Measurements from ENCODE around the gene SPOCK1.

SPOCK1 gene

DNA sequence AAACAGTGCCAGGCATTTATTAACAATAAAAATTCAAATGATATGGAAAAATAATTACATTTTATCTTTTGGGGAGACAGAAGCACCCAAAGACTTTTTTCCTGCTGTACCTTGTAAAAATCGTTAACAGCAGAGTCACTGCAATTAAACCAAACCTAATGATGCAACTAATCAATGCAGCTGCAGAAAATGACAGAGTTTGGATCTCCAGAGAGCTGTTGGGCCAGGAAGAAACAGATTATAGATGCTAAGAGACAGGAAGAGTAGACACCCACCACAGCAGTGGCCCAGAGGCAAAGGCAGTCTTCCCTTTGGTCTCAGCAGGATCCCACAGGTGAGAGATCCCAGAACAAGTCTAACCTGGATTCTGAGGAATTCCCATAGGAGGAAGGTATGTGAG, 53.0 kb downstream of the SPOCK1 start:
- DNase-seq, result no peak

DNA sequence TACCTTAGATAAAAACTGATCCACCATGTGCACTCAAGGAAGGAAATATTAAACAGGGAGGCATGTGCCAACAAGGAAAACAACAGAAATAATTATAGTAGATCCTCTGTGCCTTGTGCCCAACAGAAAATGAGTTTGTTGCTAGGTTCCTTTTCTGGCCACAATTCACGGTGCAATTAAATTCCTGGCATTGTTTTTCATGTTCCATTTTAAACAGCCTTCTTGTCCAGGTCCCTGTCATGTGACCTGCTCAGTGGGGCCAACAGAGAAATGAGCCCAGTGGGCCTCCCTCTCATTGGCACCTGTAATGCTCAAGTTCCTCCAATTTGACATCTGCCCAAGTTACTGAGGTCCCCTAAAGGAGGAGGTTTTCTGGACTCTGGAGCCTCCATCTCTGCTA, 56.5 kb downstream of the SPOCK1 start:
- DNase-seq, result peak in 8 of 56 donors; percentile 2 to 35 (median 18)

DNA sequence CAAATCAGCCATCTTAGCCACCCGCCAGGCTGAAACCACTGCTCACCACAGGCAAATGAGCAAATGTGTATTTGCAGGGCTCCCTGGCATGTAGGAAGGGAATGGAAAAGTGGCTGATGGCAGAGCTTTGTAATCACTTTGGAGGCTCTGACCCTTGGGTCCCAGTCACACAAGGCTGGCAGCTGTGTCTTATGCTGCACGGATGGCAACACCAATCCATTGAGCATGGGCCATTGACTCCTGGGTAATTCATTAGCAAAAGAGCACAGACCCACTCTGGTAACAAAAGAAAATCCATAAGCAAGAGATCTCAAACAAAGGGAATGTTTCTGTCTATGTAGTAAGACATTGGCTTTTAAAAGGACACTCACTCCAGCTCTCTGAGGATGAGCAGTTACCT, 57.6 kb downstream of the SPOCK1 start:
- DNase-seq, result no peak

DNA sequence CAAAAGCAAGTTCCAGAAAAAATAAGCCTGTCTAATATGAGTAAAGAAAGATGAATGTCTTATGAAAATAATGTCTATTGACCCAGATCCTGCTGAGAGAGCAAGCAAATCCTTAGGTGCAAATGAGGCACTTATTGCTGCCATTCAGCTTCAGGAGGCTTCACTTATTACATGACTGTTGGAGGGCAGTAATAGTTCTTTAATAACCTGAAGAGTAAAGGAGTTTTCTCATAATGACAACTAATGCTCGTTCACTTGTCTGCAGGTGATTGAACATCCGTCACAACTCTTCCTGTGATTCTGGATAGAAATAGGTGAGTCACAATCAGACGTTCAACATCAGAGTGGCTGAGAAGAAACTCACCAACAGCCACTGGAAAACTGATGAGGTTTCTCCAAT, 58.3 kb downstream of the SPOCK1 start:
- no peak for DNase-seq

DNA sequence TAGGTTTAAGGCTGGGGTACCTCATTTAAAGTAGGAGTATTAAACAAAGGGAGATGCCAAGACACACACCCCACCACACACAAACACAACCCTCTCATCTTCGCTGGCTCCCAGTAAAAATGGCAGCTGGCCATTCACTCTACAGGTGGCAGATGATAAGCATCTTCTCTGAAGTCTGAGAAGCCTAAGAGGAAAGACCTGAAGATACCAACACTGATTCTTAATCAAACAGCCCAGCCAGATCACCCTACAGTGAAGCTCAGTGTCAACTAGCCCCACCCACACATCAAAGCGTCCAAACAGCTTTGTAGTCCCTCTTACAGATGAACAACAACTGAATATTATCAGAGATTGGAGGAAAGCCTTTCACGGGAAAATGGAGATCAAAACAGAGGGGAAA, 59.5 kb downstream of the SPOCK1 start:
- no peak for DNase-seq

DNA sequence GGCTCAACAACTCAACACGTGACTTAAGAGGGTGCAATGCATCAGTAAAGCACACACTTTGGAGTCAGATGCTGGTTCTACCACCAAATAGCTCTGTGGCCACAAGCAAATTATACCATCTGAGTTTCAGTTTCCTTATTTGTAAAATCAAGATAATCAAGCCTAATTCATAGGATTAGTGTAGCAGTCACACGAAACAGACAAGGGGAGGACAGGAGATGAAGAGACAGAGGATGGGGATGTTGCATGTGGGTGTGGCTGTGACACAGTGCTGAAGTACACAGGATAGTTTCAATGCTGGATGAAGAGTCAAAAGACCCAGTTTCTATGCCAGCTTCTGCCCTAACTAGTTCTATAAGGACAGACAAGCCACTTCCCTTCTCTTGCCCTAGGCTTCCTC, 60.2 kb downstream of the SPOCK1 start:
- no peak for DNase-seq

DNA sequence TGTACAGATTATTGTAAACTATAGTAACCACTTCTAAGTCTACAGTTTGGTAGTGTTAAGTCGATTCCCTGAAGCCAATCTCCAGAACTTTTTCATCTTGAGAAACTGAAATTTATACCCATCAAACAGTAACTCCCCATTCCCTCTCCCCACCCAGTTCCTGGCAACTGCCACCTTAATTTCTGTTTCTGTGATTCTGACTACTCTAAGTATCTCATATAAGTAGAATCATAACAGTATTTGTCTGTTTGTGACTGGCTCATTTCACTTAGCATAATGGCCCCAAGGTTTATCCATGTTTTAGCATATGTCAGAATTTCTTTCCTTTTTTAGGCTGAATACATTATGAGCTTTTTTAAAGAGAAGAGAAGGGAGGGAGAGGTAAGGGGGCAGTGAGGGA, 61.4 kb downstream of the SPOCK1 start:
- DNase-seq, result no peak

DNA sequence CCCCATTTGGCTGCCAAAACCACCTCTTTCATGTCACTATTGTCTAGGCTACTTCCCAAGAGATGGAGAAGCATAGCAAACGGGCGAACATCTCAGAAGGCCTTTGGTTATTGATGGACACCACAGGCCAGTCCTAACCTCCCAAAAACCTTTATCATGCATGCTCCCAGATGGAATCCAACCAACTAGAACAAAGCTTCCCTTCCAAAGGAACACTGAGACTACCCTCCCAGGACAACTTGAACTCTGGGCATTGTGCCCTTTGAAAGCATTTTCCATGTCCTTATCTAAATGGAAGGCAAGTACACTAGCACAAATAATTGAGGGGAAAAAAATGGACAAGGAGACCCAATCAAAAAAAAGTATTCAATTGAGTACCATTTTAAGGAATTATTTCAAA, 65.6 kb downstream of the SPOCK1 start:
- no peak for DNase-seq

DNA sequence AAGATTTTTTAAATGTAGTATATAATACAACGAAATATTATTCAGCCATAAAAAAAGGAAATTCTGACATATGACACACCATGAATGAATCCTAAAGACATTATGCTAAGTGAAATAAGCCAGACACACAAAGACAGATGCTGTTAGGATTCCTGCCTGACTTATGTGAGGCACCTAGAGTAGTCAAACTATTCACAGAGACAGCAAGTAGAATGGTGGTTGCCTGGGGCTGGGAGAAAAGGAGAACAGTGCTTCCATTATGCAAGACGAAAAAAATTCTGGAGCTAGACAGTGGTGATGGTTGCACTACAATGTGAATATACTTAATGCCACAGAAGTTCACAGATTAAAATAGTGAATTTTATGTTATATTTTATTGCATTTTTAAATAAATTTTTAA, 66.8 kb downstream of the SPOCK1 start:
- DNase-seq, result no peak

DNA sequence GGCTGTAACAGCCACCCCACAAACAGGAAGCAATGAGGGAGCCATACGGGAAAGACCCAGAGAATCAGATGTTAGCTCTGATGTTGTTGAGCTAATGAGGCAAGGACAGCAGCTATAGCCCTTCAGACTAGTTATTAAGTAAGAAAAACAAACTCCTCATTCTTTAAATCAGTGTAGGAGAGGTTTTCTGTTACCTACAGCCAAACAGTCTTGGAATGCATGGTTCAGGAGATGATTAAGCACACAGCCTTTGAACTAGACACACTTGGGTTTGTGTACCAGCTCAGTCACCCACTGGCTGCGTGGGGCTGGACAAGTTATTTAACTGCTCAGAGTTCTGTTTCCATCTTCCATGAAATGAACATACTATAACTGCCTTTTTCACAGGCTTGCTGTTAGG, 68.1 kb downstream of the SPOCK1 start:
- DNase-seq, result no peak

DNA sequence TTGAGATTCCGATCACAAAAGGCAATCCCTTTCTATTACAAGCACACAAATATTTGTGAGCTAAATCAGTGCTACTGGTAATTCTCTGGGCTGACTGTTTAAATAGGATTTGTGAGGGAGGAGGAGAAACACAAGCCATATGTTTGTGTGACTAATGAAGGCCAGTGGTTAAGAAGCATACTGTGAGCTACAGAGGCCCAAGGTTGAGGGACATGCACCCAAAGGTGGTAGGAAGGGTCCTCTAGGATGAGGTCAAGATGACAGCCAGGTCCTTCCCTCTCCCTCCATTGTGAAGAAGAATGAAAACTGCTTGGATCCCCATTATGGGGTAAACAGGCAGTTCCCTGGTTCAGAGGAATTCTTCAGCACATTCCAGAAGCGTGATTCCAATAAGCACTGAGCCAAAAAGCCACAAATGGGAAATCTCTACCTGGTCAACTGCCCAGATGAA, 83.9 kb downstream of the SPOCK1 start:
- DNase-seq, result no peak

DNA sequence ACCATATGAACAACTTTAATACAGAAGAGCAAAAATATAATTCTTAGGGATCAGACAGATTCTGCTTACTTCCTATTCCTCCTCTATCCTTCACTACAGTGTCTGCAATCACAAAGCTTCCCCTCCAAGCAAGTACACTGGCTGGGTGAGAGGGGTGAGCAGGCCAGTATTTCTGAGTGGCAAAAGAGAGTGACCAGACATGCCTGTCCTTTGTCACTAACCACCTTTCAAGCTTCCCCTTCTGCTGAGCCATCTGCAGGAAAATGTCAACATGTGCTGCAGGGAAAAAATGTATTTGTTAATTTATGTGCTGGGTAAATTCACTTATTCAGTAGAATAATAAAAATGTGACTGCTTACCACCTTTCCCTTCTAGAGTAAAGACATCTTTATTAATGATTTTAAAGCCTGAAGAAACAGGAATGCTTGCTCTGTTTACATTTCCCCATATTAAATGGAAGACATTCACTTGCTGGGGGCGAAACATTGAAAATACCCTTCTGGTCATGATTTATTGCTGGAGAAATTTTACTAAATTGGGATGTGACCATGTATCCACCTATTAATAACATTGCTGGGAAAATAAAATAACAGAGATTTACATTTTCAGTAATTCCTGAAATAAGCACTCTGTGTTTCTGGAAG, 84.9 kb downstream of the SPOCK1 start:
- no peak for DNase-seq

DNA sequence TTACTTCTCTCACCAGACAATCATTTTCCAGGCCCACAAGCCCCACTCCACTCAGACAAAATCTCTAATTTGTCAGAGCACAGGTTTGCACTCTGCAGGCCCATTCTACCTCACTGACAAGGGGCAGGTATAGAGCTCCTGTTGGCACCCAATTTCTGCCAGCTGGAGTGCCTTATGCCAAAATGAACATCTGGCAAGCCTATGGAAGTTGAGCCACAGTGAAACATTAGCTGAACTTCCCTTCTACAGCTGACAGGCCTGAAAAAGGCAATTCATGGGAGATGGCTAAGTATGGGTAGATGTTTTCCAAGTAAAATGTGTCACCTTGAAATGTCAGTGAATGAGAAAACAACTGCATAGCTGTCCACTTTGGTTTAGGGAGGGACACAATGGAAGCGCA, 87.0 kb downstream of the SPOCK1 start:
- no peak for DNase-seq

DNA sequence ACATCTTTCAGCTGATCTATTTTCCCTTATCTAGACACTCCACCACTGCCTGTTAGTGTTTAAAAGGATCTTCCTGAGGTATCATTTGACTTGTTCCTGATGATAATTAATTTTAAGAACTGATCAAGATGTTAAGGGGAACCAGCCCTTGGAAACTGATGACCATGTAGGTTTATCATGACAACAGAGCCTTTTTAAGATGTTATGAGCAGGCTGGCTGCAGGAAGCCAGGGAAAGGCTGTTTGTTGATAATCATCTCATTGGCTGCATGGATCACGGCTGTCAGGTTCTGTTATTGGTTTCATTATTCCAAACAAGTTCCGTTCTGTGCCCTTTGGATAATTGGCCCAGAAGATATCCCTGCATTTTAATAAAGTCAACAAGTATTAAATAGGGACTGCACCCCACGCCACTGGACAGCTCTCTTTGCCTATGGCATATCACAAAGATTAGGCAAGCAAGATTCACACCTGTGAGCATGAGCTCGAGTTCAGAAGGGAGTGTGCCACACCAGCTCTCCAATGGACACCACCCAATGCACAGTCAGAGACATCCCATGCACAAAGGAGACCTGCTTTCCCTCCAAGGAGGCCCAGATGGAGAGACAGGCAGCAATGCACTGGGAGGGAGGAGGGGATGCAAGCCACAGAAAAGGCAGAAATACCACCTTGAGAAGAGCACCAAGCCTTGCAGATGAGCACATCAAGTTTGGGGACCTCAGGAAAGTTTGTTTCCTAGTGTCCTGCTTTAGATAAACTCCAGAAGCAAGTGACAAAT, 88.7 kb downstream of the SPOCK1 start:
- DNase-seq, result no peak

DNA sequence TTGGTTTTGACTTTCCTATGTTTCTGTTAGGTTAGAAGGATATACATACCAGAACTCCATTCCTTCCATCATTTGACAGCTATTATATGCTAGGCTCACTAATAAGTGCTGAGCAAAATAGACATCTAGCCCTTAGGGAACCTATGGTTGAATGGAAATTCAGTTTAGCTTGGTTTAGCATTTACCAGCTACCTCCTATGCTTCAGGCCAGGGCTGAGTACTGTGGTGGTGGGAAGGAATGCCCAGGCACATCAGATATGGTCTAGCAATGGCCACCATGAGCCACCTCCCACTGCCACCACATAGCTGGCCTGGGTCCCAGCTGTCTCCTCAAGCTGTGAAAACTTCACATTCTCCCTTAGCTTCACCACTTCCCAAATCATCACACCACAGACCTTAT, 89.4 kb downstream of the SPOCK1 start:
- no peak for DNase-seq

DNA sequence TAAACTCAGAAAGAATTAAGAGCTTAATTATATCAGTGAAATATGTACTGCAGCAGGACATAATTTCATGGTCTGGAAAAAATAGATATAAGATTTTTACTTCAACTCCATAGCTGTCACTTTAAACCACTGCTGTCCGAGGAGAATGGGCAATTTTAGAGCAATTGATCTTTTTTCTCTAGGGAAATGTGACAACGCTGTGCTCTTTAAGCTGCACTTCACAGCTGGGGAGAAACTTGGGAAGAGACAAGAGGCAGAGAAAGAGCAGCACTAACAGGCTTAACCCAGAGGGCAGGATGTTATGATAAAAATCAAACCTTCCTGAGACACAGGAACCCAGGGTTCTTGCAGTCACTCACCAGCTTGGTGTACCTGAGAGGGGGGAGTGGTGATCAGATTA, 92.0 kb downstream of the SPOCK1 start:
- no peak for DNase-seq

DNA sequence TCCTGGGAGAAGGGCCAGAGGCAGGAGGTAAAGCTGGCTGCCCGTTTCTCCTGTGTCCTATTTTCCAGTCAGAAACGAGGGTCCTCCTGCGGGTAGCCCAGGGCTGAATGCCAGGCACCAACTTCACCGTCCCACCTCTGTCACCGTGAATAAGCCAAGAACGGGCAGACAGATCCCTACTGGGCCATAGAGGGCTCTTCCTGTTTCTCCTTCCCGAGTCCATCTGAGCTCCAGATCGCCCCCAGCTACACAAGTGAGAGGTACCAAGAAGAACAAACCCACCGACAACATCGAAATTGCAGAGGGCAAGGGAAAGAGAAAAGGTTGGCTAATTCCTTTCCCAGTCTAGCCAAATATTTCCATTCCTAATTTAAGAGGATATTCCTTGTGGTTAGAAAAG, 93.7 kb downstream of the SPOCK1 start:
- DNase-seq, result no peak

DNA sequence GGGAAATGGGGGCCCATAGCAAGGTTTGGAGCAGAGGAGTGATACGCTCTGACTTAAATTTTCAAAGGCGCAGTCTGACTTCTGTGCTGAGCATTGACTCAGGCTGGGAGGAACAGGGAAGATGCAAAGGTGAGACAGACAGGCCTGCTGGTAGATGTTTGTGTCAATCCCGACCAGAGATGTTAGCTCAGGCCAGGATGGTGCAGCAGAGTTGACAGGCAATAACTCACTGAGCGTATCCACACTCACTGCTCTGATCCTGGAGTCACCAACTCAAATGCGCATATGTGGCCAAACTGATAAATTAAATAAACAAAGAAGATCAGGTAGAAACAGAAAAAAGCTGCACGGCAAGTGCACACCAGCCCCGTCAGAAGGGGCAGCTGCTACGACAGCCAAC, 95.3 kb downstream of the SPOCK1 start:
- DNase-seq, result no peak

DNA sequence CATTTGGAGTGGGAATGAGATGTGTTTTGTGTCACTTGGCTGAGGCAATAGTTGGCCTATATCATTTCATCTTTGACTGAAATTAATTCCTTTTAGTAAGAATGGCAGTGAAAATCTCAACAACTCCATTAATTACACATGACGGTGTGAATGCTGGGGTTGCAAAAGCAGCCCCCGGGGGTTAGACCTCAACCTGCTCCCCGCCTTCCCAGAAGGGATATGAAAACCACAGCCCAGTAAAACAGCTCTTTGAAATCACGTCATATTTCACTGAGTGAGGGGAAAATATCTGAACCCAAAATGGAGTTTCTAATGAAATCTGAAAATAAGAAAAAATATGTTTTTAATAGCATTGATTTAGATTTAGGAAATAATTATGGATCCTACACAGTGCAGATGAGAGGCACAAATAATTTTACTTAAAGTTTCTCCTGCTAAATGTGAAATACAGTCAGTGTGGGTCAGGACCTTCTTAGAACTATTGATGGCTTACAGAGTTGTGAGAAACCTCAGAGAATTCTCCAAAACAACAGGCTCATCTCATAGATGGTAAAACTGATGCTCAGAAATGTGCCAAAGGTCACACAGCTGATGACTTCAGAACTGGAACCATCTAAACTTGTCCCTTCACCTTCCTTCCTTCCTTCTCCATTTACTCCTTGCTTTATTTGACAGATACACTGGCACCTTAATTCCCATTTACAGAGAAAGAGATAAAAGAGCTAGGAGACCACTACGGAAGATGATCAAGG, 96.5 kb downstream of the SPOCK1 start:
- no peak for DNase-seq

DNA sequence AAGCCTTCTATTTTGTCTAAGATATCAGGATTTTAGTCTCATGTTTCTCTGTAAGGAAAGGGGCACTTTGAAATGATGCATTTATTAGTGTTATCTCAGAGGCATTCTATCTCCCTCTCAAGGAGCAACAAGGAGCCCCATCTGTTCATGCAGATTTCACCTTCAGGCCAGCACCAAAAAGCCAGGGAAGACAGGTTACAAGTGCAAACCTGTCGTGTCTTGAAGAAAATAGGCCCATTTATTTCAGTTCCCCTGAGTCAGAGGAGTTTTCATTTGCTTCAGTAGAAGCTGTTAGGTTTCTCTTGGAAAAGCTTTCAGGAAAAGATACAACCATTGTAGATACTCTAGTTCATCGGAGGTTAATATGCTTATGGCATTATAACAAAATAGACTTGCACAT, 97.2 kb downstream of the SPOCK1 start:
- DNase-seq, result no peak

DNA sequence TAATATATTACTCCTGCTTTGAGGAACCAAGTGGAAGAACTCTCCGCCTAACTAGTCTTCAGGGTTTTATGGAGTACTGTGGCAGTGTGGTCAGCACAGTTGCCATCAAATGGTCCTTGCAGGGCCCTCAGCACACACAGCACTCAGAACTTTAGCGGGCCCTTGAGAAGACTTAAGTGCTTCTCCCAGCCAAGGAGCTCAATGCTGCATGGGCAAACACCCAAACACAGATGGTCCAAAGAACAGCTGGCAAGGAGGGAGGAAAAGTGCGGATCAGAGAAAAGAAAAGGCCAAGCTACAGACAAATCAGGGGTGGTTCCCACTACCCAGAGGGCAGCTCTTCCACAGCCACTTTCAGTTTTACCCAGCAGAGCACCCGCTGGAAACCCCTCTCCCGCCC, 98.6 kb downstream of the SPOCK1 start:
- DNase-seq, result no peak

DNA sequence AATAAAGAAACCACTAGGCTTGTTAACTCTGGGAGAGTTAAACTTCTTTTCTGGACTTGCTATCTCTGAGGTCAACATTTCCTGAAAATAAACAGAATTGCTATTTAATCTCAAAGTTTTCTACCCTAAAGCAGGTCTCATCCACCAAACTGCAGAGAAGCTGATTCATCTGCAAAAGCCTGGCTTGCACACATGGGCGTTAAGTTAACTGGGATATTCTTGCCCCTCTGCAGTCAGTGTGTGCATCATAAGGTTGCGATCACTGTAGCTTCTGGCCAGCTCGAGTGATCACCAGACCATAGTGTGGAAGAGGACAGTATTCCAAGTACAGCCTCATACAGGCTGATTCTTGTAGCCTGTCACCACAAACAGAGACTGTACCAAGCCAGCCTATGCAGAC, 99.2 kb downstream of the SPOCK1 start:
- DNase-seq, result no peak

DNA sequence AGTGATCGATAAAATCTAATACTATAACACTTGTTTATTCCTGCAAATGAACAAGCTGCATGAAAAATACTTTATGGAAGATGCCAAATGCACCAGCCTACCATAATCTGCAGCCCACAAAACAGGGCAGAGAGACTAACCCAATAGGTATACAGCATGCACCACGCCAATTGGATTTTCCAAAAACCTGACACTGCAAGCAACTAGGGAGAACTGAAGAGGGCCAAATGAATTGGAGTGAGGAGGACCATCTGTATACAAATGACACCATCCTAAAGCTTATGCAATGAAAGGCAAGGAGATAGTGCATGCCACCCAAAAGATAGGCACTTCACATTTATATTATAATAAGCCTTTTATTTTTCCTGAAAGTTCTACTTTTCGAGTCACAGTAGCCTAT, 100.4 kb downstream of the SPOCK1 start:
- no peak for DNase-seq

Data from nucleus accumbens (tissue), 56 donors.